Endothelial cell of umbilical vein (primary cell): ENCODE measurements around the gene DENND1B. TPM values are rescaled to one million over a fixed set of nuclear protein-coding genes. Genes with fewer than 3 reads are reported as not detected.

Experiments used
- BruUV-seq: library from RNA; stranded (reverse); fragments of 400-500 nt; replicated peaks from 2 replicates; lab custom pipeline; 2021; lab: Mats Ljungman, UMichigan
- CTCF ChIA-PET: fragments of 300-600, 350-600 bp; sonication (Branson Sonifier 250); formaldehyde crosslinking; loops from one replicate; lab custom pipeline; 2021; ENCODE audit warnings: antibody characterized with exemption, inconsistent platforms; lab: Charles Lee
- POLR2A ChIA-PET: fragments of 300-600, 350-600 bp; sonication (Branson Sonifier 250); formaldehyde crosslinking; loops from one replicate; lab custom pipeline; 2021; ENCODE audit warnings: antibody characterized with exemption, inconsistent platforms; lab: Charles Lee
- DNase-seq: peaks from one replicate; pipeline ENCODE4 v3.0.0-alpha.2; 2011; ENCODE audit warnings: low read depth, low spot score
- FAIRE-seq: peaks from 2 replicates; lab custom pipeline; 2011; peaks lifted over from hg19 to GRCh38; lab: Jason Lieb, UNC
- H2AFZ ChIP-seq: 2 replicates; pipeline ENCODE4 v1.6.0; 2012; ENCODE audit warnings: low read depth, low read length, control low read depth, inconsistent platforms
- H3K27ac ChIP-seq: 2 replicates; pipeline ENCODE4 v1.5.1; 2011; ENCODE audit warnings: low read depth, mild to moderate bottlenecking, control low read depth, low read length, moderate library complexity; ENCODE audit not compliant: insufficient read depth
- H3K27me3 ChIP-seq, 2 experiments: 2 replicates each; pipeline versions ENCODE4 v1.6.0 to v1.6.1; 2011; ENCODE audit warnings: low read length in 2 of 2, mixed read lengths in 1 of 2; ENCODE audit not compliant: control insufficient read depth in 2 of 2, insufficient read depth in 2 of 2
- H3K36me3 ChIP-seq, 2 experiments: 2 replicates in 1 of 2; 3 replicates in 1 of 2; pipeline ENCODE4 v1.5.1; 2011; ENCODE audit warnings: low read length in 2 of 2, mild to moderate bottlenecking in 1 of 2, moderate library complexity in 1 of 2; ENCODE audit not compliant: control insufficient read depth in 2 of 2, insufficient read depth in 2 of 2; ENCODE audit errors: extremely low read depth in 1 of 2
- H3K4me1 ChIP-seq: 3 replicates; pipeline ENCODE4 v1.5.1; 2011; ENCODE audit warnings: mild to moderate bottlenecking, low read length; ENCODE audit not compliant: control insufficient read depth, insufficient read depth; ENCODE audit errors: extremely low read depth
- H3K4me2 ChIP-seq: 2 replicates; pipeline ENCODE4 v1.6.1; 2011; ENCODE audit warnings: low read length, control low read depth, mixed read lengths; ENCODE audit not compliant: insufficient read depth
- H3K4me3 ChIP-seq, 3 experiments: fragments of 200-600 bp in 1 of 3; sonication (generic), shearing (Covaris generic) in 1 of 3; replicated peaks in 1 of 3; 2 replicates each; pipeline ENCODE4 v1.5.1; 2011 to 2016; ENCODE audit warnings: control low read depth in 3 of 3, low read length in 3 of 3, mild to moderate bottlenecking in 2 of 3, inconsistent platforms in 1 of 3, low read depth in 1 of 3, moderate library complexity in 1 of 3; ENCODE audit not compliant: insufficient read depth in 1 of 3
- H3K79me2 ChIP-seq: 2 replicates; pipeline ENCODE4 v1.6.0; 2012; ENCODE audit warnings: low read length, inconsistent platforms; ENCODE audit not compliant: control insufficient read depth, insufficient read depth
- H3K9ac ChIP-seq: replicated peaks from 2 replicates; pipeline ENCODE3; 2011; ENCODE audit warnings: low read length, control low read depth; ENCODE audit not compliant: insufficient read depth; ENCODE audit errors: extremely low read depth
- H3K9me1 ChIP-seq: replicated peaks from 3 replicates; pipeline ENCODE4 v1.6.0; 2011; ENCODE audit warnings: mild to moderate bottlenecking, low read length; ENCODE audit not compliant: control insufficient read depth, insufficient read depth; ENCODE audit errors: extremely low read depth
- H3K9me3 ChIP-seq: replicated peaks from 2 replicates; pipeline ENCODE4 v1.5.1; 2012; ENCODE audit warnings: low read length, inconsistent platforms; ENCODE audit not compliant: control insufficient read depth, insufficient read depth
- H4K20me1 ChIP-seq: replicated peaks from 2 replicates; pipeline ENCODE3; 2011; ENCODE audit warnings: mild to moderate bottlenecking, low read length; ENCODE audit not compliant: control insufficient read depth, insufficient read depth; ENCODE audit errors: extremely low read depth
- CTCF ChIP-seq, 2 donors: IDR thresholded peaks; 1 replicate in 1 of 2; 2 replicates in 1 of 2; pipeline ENCODE4 v1.5.1; 2011; ENCODE audit warnings: low read length in 2 of 2, mild to moderate bottlenecking in 2 of 2, moderate library complexity in 2 of 2, control low read depth in 1 of 2, inconsistent platforms in 1 of 2, low read depth in 1 of 2; ENCODE audit not compliant: insufficient read depth in 1 of 2; ENCODE audit errors: extremely low read depth in 1 of 2
- EZH2 ChIP-seq: IDR thresholded peaks from 2 replicates; pipeline ENCODE4 v1.6.1; 2012; ENCODE audit warnings: borderline replicate concordance, low read depth, mild to moderate bottlenecking, moderate library complexity, low read length, inconsistent platforms; ENCODE audit not compliant: severe bottlenecking
- FOS ChIP-seq: IDR thresholded peaks from 2 replicates; pipeline ENCODE4 v1.6.1; 2011; ENCODE audit warnings: mild to moderate bottlenecking, low read length, moderate library complexity, borderline replicate concordance; ENCODE audit not compliant: insufficient read depth
- GATA2 ChIP-seq: IDR thresholded peaks from 2 replicates; pipeline ENCODE4 v1.7.0; 2011; ENCODE audit warnings: low read depth, mild to moderate bottlenecking, moderate library complexity, mixed read lengths, low read length; ENCODE audit not compliant: insufficient read length, insufficient read depth
- JUN ChIP-seq: IDR thresholded peaks from 2 replicates; pipeline ENCODE4 v1.6.1; 2011; ENCODE audit warnings: borderline replicate concordance, low read depth; ENCODE audit not compliant: insufficient read length, insufficient read depth
- MAX ChIP-seq: IDR thresholded peaks from 2 replicates; pipeline ENCODE4 v1.6.1; 2011; ENCODE audit not compliant: insufficient read depth, insufficient read length
- MYC ChIP-seq: IDR thresholded peaks from one replicate; pipeline ENCODE4 v1.6.1; 2011; ENCODE audit warnings: mild to moderate bottlenecking, low read depth, low read length
- POLR2A ChIP-seq: IDR thresholded peaks from 2 replicates; pipeline ENCODE4 v1.6.1; 2012; ENCODE audit warnings: low read depth, mild to moderate bottlenecking, control low read depth, low read length
- POLR2AphosphoS5 ChIP-seq: IDR thresholded peaks from 2 replicates; pipeline ENCODE4 v1.6.1; 2012; ENCODE audit warnings: low read depth, mild to moderate bottlenecking, control low read depth, low read length, moderate library complexity; ENCODE audit not compliant: insufficient read depth
- dilution Hi-C: fragments of 300-500 bp; cut with MboI; formaldehyde crosslinking; loops from one replicate; pipeline ENCODE4 v1.15.0; 2019; ENCODE audit warnings: low sequenced_read_pairs; ENCODE audit not compliant: extremely low pct_ligation_motif_present
- intact Hi-C: fragments of 100-400 bp; cut with micrococcal nuclease; formaldehyde crosslinking; loops from one replicate; pipeline ENCODE4 v1.10.0; 2022
- polyA plus RNA-seq, 4 experiments: library from polyadenylated mRNA; depleted of rRNA in 3 of 4; stranded (reverse) in 3 of 4; unstranded in 1 of 4; fragments of >200 nt; gene quantifications; 2 replicates each; pipeline versions ENCODE4 v1.2.1 to v1.2.3, GENCODE V29; 2011 to 2012; ENCODE audit warnings: missing spikeins in 1 of 4
- total RNA-seq: library from RNA; stranded (reverse); gene quantifications from 2 replicates; pipeline ENCODE4 v1.2.3, GENCODE V29; 2021

The DENND1B gene
- total and polyA plus RNA-seq, 2 donors (not counting 3 experiments of a cell fraction or from before 2014, with no cell fraction given): 0.97 to 3.3 TPM

- no TSS peak for BruUV-seq
- H3K79me2 ChIP-seq: no peaks in the 10 kb centered on the region
- H3K9me1 ChIP-seq: no peaks in the 10 kb centered on the region
- DNase-seq: no peak
- no peak overlapping the region for H2AFZ ChIP-seq
- ChIA-PET CTCF (no interaction called here), POLR2A (no interaction called here)
- dilution Hi-C loops (no loop called here), intact Hi-C loops (no loop called here)
- no peaks in the 10 kb centered on the region for H4K20me1 ChIP-seq
- no peaks in the 10 kb centered on the region for H3K4me1 ChIP-seq
- no peak overlapping the region for H3K4me2 ChIP-seq
- TF ChIP-seq FOS (no peak), MYC (no peak), EZH2 (no peak), JUN (no peak), MAX (no peak), POLR2A (no peak), CTCF (IDR thresholded peaks at IDR 0.05; ENCODE audit: extremely low read depth in 1 of 2, insufficient read depth in 1 of 2, low read depth in 1 of 2, low read length in 2 of 2) (no peak), POLR2AphosphoS5 (no peak), GATA2 (no peak)
- no peak overlapping the region for H3K27ac ChIP-seq
- no peak overlapping the region for H3K9ac ChIP-seq
- H3K36me3 ChIP-seq: no peaks in the 10 kb centered on the region
- no peak overlapping the region for H3K4me3 ChIP-seq
- no peaks in the 10 kb centered on the region for H3K9me3 ChIP-seq
- no peak for FAIRE-seq
- no peaks in the 10 kb centered on the region for H3K27me3 ChIP-seq
Observed at GRCh38 chr1:197800379-197801110, 25.3 kb upstream of the DENND1B start.
